IPS DF 19.7 (cell line): ENCODE results near the gene EFCAB5.

Experiments used
- DNase-seq: peaks from one replicate; pipeline ENCODE4 v3.0.0-alpha.2; 2013; ENCODE audit warnings: low read depth, low spot score

The EFCAB5 gene

GRCh38 chr17:30155389-30155788 lies 214.0 kb downstream of the EFCAB5 start:
- DNase-seq, result no peak
